HepG2 (cell line): ENCODE measurements around the gene BEND3. TPM values are rescaled to one million over a fixed set of nuclear protein-coding genes. Genes with fewer than 3 reads are reported as not detected.
A peak's percentile ranks its signal among the peaks of the same experiment; 100 is the strongest.

Experiments used
- BHLHE40 ChIP-seq: IDR thresholded peaks from 2 replicates; pipeline ENCODE4 v1.6.1; 2011; ENCODE audit warnings: low read length, improper control_type of control experiment
- HDAC6 ChIP-seq: fragments of 200-600 bp; sonication (generic); IDR thresholded peaks from 2 replicates; pipeline ENCODE4 v1.7.0; 2017; ENCODE audit warnings: mild to moderate bottlenecking, antibody characterized with exemption, low read length, low read depth
- KAT7 ChIP-seq: IDR thresholded peaks from 2 replicates; pipeline ENCODE4 v1.6.1; 2018; ENCODE audit warnings: borderline replicate concordance, missing compliant biosample characterization
- MXD4 ChIP-seq: IDR thresholded peaks from 2 replicates; pipeline ENCODE4 v1.6.1; 2016; ENCODE audit warnings: mild to moderate bottlenecking, missing biosample characterization, missing genetic modification reagents
- NONO ChIP-seq, 2 experiments: fragments of 450-650 bp in 1 of 2; sonication (generic) in 1 of 2; formaldehyde crosslinking in 1 of 2; IDR thresholded peaks in 1 of 2; conservative IDR thresholded peaks in 1 of 2; 2 replicates each; pipeline versions ENCODE4 v1.6.1 to v1.8.0; 2017 to 2022; ENCODE audit warnings: mild to moderate bottlenecking in 1 of 2, missing genetic modification reagents in 1 of 2, moderate library complexity in 1 of 2
- NR2F1 ChIP-seq, 2 experiments: fragments of 450-650 bp in 1 of 2; formaldehyde crosslinking in 1 of 2; IDR thresholded peaks; 2 replicates each; pipeline versions ENCODE4 v1.5.0 to v1.6.1; 2016 to 2020; ENCODE audit warnings: mild to moderate bottlenecking in 1 of 2, missing compliant biosample characterization in 1 of 2, missing genetic modification reagents in 1 of 2, moderate library complexity in 1 of 2
- PCBP1 ChIP-seq: fragments of 200-400 bp; formaldehyde crosslinking; IDR thresholded peaks from 2 replicates; pipeline ENCODE4 v1.6.1; 2017; ENCODE audit warnings: mild to moderate bottlenecking, low read depth, low read length, borderline replicate concordance
- SALL2 ChIP-seq: sonication (generic); formaldehyde crosslinking; IDR thresholded peaks from 2 replicates; pipeline ENCODE4 v1.8.1; 2023; ENCODE audit warnings: mild to moderate bottlenecking, missing genetic modification reagents, inconsistent platforms
- SNAI1 ChIP-seq: sonication (generic); formaldehyde crosslinking; IDR thresholded peaks from 2 replicates; pipeline ENCODE4 v1.5.0; 2020; ENCODE audit warnings: mild to moderate bottlenecking, missing genetic modification reagents, borderline replicate concordance
- SOX5 ChIP-seq: IDR thresholded peaks from 2 replicates; pipeline ENCODE4 v1.6.1; 2016; ENCODE audit warnings: borderline replicate concordance
- SPEN ChIP-seq: sonication (generic); formaldehyde crosslinking; IDR thresholded peaks from 2 replicates; pipeline ENCODE4 v1.5.1; 2020; ENCODE audit warnings: low read depth, mild to moderate bottlenecking, missing genetic modification reagents
- ZFP62 ChIP-seq: sonication (generic); formaldehyde crosslinking; IDR thresholded peaks from 2 replicates; pipeline ENCODE4 v1.4.0; 2020; ENCODE audit warnings: missing genetic modification reagents
- ZNF430 ChIP-seq: sonication (generic); formaldehyde crosslinking; IDR thresholded peaks from 2 replicates; pipeline ENCODE4 v1.9.0; 2021; ENCODE audit warnings: mild to moderate bottlenecking, missing genetic modification reagents
- ZNF496 ChIP-seq: sonication (generic); formaldehyde crosslinking; IDR thresholded peaks from 2 replicates; pipeline ENCODE4 v1.8.1; 2023; ENCODE audit warnings: mild to moderate bottlenecking, moderate library complexity, missing genetic modification reagents; ENCODE audit not compliant: insufficient replicate concordance
- polyA plus RNA-seq, 8 experiments: library from polyadenylated mRNA; depleted of rRNA in 3 of 8; stranded (reverse) in 7 of 8; unstranded in 1 of 8; fragments of >200 nt; fragmentation: Illumina TruSeq in 4 of 8; extraction: Trizol in 4 of 8; gene quantifications; 2 replicates each; pipeline versions ENCODE4 v1.2.1 to v1.2.3, GENCODE V29; 2011 to 2016; ENCODE audit warnings: low read depth in 4 of 8, missing spikeins in 1 of 8, mixed read lengths in 1 of 8; ENCODE audit not compliant: insufficient read depth in 1 of 8
- total RNA-seq, 5 experiments: library from RNA; depleted of rRNA; stranded (reverse); fragments of >200 nt; fragmentation: Illumina TruSeq; extraction: Trizol; gene quantifications; 2 replicates each; pipeline ENCODE4 v1.2.3, GENCODE V29; 2016; ENCODE audit warnings: low read depth in 1 of 5
- TF ChIP-seq, protein P1 (sequence below): sonication (generic); formaldehyde crosslinking; IDR thresholded peaks from 2 replicates; pipeline ENCODE4 v1.8.1; 2023; ENCODE audit warnings: mild to moderate bottlenecking, inconsistent platforms, moderate library complexity, missing genetic modification reagents, borderline replicate concordance
- TF ChIP-seq, protein P2 (sequence below): sonication (generic); formaldehyde crosslinking; IDR thresholded peaks from 2 replicates; pipeline ENCODE4 v1.4.0; 2020; ENCODE audit warnings: mild to moderate bottlenecking, missing genetic modification reagents
- TF ChIP-seq, protein P3 (sequence below): sonication (generic); formaldehyde crosslinking; IDR thresholded peaks from 2 replicates; pipeline ENCODE4 v1.4.0; 2020; ENCODE audit warnings: missing genetic modification reagents, borderline replicate concordance
- TF ChIP-seq, protein P4 (sequence below): sonication (generic); formaldehyde crosslinking; IDR thresholded peaks from 2 replicates; pipeline ENCODE4 v1.8.1; 2023; ENCODE audit warnings: missing genetic modification reagents, mild to moderate bottlenecking, borderline replicate concordance
- TF ChIP-seq, protein P5 (sequence below): sonication (generic); formaldehyde crosslinking; IDR thresholded peaks from 2 replicates; pipeline ENCODE4 v1.4.0; 2020; ENCODE audit warnings: missing genetic modification reagents
- TF ChIP-seq, protein P6 (sequence below): sonication (generic); formaldehyde crosslinking; IDR thresholded peaks from 2 replicates; pipeline ENCODE4 v1.4.0; 2020; ENCODE audit warnings: mild to moderate bottlenecking, missing genetic modification reagents

Gene BEND3
- total and polyA plus RNA-seq, 2 of the 13 experiments (the other 11 are each of a cell fraction or from before 2014, with no cell fraction given): 1.4 to 5.8 TPM

DNA sequence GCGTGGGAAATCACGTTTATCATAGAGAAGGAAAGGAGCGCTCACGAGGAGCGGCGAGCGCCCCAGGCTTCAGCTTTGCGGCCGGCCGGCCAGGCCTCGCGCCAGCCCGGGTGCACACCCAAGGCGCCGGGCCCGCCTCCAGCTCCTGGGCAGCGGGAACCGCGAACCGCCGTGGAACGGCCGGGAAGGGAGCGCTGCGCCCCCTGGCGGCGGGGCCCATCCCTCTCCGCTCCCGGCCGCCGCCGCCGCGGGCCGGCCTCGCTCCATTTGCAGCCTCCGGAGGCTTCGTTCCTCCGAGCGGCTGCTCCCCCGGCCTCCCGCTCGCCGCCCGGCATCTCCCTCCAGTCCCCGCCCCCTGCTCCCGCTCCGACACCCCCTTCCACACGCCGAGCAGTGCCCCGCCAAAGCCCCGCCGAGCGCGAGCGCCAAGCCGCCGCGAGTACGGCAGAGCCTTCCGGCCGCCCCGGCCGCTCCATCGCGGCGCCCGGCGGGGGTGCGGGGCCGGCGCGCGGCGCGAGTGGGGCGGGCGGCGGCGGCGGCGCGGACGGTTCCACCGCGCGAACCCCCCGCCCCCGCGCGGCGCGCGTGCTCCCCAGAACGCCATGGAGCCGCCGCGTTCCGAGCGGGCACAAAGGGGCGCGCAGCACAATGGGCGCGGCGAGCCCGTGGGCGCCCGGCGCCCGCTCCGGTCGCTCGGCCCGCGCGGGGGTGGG, 946 bp downstream of the BEND3 start (continued):
- TF ChIP-seq, protein P1, sequence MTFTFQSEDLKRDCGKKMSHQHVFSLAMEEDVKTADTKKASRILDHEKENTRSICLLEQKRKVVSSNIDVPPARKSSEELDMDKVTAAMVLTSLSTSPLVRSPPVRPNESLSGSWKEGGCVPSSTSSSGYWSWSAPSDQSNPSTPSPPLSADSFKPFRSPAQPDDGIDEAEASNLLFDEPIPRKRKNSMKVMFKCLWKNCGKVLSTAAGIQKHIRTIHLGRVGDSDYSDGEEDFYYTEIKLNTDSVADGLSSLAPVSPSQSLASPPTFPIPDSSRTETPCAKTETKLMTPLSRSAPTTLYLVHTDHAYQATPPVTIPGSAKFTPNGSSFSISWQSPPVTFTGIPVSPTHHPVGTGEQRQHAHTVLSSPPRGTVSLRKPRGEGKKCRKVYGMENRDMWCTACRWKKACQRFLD (CRISPR knock-in tag): no peak
- TF ChIP-seq SOX5 (CRISPR knock-in tag): 0 out of 2 replicates have a peak, but pooled peaks have one; percentile 6
- TF ChIP-seq, protein P2, sequence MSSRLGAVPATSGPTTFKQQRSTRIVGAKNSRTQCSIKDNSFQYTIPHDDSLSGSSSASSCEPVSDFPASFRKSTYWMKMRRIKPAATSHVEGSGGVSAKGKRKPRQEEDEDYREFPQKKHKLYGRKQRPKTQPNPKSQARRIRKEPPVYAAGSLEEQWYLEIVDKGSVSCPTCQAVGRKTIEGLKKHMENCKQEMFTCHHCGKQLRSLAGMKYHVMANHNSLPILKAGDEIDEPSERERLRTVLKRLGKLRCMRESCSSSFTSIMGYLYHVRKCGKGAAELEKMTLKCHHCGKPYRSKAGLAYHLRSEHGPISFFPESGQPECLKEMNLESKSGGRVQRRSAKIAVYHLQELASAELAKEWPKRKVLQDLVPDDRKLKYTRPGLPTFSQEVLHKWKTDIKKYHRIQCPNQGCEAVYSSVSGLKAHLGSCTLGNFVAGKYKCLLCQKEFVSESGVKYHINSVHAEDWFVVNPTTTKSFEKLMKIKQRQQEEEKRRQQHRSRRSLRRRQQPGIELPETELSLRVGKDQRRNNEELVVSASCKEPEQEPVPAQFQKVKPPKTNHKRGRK (CRISPR knock-in tag): no peak
- TF ChIP-seq SALL2 (CRISPR knock-in tag): no peak; the same call in 1 of the 2 replicates
- no peak for TF ChIP-seq HDAC6
- TF ChIP-seq, protein P3, sequence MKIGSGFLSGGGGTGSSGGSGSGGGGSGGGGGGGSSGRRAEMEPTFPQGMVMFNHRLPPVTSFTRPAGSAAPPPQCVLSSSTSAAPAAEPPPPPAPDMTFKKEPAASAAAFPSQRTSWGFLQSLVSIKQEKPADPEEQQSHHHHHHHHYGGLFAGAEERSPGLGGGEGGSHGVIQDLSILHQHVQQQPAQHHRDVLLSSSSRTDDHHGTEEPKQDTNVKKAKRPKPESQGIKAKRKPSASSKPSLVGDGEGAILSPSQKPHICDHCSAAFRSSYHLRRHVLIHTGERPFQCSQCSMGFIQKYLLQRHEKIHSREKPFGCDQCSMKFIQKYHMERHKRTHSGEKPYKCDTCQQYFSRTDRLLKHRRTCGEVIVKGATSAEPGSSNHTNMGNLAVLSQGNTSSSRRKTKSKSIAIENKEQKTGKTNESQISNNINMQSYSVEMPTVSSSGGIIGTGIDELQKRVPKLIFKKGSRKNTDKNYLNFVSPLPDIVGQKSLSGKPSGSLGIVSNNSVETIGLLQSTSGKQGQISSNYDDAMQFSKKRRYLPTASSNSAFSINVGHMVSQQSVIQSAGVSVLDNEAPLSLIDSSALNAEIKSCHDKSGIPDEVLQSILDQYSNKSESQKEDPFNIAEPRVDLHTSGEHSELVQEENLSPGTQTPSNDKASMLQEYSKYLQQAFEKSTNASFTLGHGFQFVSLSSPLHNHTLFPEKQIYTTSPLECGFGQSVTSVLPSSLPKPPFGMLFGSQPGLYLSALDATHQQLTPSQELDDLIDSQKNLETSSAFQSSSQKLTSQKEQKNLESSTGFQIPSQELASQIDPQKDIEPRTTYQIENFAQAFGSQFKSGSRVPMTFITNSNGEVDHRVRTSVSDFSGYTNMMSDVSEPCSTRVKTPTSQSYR (CRISPR knock-in tag): 0 out of 2 replicates have a peak, but pooled peaks have one; percentile 21
- TF ChIP-seq ZNF496: no peak
- TF ChIP-seq, protein P4, sequence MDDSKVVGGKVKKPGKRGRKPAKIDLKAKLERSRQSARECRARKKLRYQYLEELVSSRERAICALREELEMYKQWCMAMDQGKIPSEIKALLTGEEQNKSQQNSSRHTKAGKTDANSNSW (CRISPR knock-in tag): no peak
- TF ChIP-seq, protein P5, sequence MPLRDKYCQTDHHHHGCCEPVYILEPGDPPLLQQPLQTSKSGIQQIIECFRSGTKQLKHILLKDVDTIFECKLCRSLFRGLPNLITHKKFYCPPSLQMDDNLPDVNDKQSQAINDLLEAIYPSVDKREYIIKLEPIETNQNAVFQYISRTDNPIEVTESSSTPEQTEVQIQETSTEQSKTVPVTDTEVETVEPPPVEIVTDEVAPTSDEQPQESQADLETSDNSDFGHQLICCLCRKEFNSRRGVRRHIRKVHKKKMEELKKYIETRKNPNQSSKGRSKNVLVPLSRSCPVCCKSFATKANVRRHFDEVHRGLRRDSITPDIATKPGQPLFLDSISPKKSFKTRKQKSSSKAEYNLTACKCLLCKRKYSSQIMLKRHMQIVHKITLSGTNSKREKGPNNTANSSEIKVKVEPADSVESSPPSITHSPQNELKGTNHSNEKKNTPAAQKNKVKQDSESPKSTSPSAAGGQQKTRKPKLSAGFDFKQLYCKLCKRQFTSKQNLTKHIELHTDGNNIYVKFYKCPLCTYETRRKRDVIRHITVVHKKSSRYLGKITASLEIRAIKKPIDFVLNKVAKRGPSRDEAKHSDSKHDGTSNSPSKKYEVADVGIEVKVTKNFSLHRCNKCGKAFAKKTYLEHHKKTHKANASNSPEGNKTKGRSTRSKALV: peak; percentile 29; the same call in 1 of the 2 replicates
- 0 out of 2 replicates have a peak, but pooled peaks have one; percentile 4 for TF ChIP-seq BHLHE40
- TF ChIP-seq NONO (IDR thresholded peaks at IDR 0.05): no peak
- TF ChIP-seq NONO (CRISPR knock-in tag; conservative IDR thresholded peaks at IDR 0.05): peak; percentile 58; the same call in 1 of the 2 replicates
- TF ChIP-seq ZNF430: no peak; the same call in 1 of the 2 replicates
- no peak; the same call in 1 of the 2 replicates for TF ChIP-seq MXD4 (CRISPR knock-in tag)
- TF ChIP-seq SPEN: peak; percentile 50; the same call in 1 of the 2 replicates
- TF ChIP-seq, protein P6, sequence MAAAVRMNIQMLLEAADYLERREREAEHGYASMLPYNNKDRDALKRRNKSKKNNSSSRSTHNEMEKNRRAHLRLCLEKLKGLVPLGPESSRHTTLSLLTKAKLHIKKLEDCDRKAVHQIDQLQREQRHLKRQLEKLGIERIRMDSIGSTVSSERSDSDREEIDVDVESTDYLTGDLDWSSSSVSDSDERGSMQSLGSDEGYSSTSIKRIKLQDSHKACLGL (CRISPR knock-in tag): no peak
- TF ChIP-seq ZFP62 (CRISPR knock-in tag): no peak
- TF ChIP-seq SNAI1 (CRISPR knock-in tag): no peak
- no peak for TF ChIP-seq NR2F1 (CRISPR knock-in tag; IDR thresholded peaks at IDR 0.05)
- TF ChIP-seq KAT7 (CRISPR knock-in tag): peak; percentile 77
- no peak for TF ChIP-seq PCBP1
